Epithelial cell of prostate (primary cell): Measurements from ENCODE around the gene PIGN.
A peak's percentile ranks its signal among the peaks of the same experiment; 100 is the strongest.

Experiments
- DNase-seq: peaks from one replicate; pipeline ENCODE4 v3.0.0-alpha.2; 2011; ENCODE audit warnings: low read depth, low spot score
- H3K27ac ChIP-seq: fragments of 450-650 bp; 2 replicates; pipeline ENCODE4 v1.5.1; 2017; ENCODE audit warnings: mild to moderate bottlenecking

Gene PIGN

GRCh38 chr18:62186774-62187542 is at the start of gene PIGN, which contains the start of gene RELCH:
Gene PIGN, minus strand, starts transcription at chr18:62187056. Its CDS starts 25,703 bp downstream, at chr18:62161353.
Gene RELCH, plus strand, starts transcription at chr18:62187255. Its CDS starts 251 bp downstream, at chr18:62187506.
- DNase-seq, result peak; percentile 90
- H3K27ac ChIP-seq, result peak within 1 kb of the TSS; percentile 75

- DNase-seq, result no peak
- H3K27ac ChIP-seq, result no peak overlapping the region
Measured at GRCh38 chr18:62236252-62236651, 49.4 kb upstream of the PIGN start.

- no peak overlapping the region for H3K27ac ChIP-seq
- DNase-seq, result no peak
Measured at GRCh38 chr18:62226047-62226446, 39.2 kb upstream of the PIGN start.

GRCh38 chr18:62224229-62224628 is 37.4 kb upstream of the PIGN start:
- DNase-seq, result no peak
- no peak overlapping the region for H3K27ac ChIP-seq

- no peak overlapping the region for H3K27ac ChIP-seq
- DNase-seq, result no peak
Measured at GRCh38 chr18:62214790-62215189, 27.9 kb upstream of the PIGN start.

GRCh38 chr18:62211325-62211828 is 24.5 kb upstream of the PIGN start:
- H3K27ac ChIP-seq, result no peak overlapping the region
- DNase-seq, result no peak

- no peak for DNase-seq
- H3K27ac ChIP-seq, result no peak overlapping the region
Measured at GRCh38 chr18:62210138-62210537, 23.3 kb upstream of the PIGN start.

- no peak for DNase-seq
Measured at GRCh38 chr18:62209046-62209445, 22.2 kb upstream of the PIGN start.

GRCh38 chr18:62206593-62206992 is 19.7 kb upstream of the PIGN start:
- no peak for DNase-seq
- no peak overlapping the region for H3K27ac ChIP-seq

More at GRCh38 chr18:62209046-62209445, 22.2 kb upstream of the PIGN start:
- H3K27ac ChIP-seq, result no peak overlapping the region

- H3K27ac ChIP-seq, result no peak overlapping the region
- no peak for DNase-seq
Measured at GRCh38 chr18:62205824-62206223, 19.0 kb upstream of the PIGN start.

GRCh38 chr18:62201870-62202269 is 15.0 kb upstream of the PIGN start:
- DNase-seq, result no peak

GRCh38 chr18:62200121-62200914 is 13.5 kb upstream of the PIGN start:
- H3K27ac ChIP-seq, result peak overlapping the region; percentile 64
- DNase-seq, result no peak

More at GRCh38 chr18:62201870-62202269, 15.0 kb upstream of the PIGN start:
- H3K27ac ChIP-seq, result peak overlapping the region; percentile 64

- peak overlapping the region; percentile 64 for H3K27ac ChIP-seq
- no peak for DNase-seq
Measured at GRCh38 chr18:62199629-62200028, 12.8 kb upstream of the PIGN start.

GRCh38 chr18:62198259-62198658 is 11.4 kb upstream of the PIGN start:
- H3K27ac ChIP-seq, result peak overlapping the region; percentile 64
- peak; percentile 68 for DNase-seq

GRCh38 chr18:62196980-62197379 is 10.1 kb upstream of the PIGN start:
- DNase-seq, result no peak
- H3K27ac ChIP-seq, result peak overlapping the region; percentile 64

GRCh38 chr18:62196079-62196478 is 9.2 kb upstream of the PIGN start:
- no peak overlapping the region for H3K27ac ChIP-seq
- DNase-seq, result no peak

- DNase-seq, result no peak
- H3K27ac ChIP-seq, result no peak overlapping the region
Measured at GRCh38 chr18:62189208-62189607, 2.4 kb upstream of the PIGN start.

- H3K27ac ChIP-seq, result peak overlapping the region; percentile 75
- DNase-seq, result no peak
Measured at GRCh38 chr18:62187543-62188510, 971 bp upstream of the PIGN start.

GRCh38 chr18:62186499-62186773 is 420 bp downstream of the PIGN start:
- no peak for DNase-seq
- peak overlapping the region; percentile 75 for H3K27ac ChIP-seq

- no peak overlapping the region for H3K27ac ChIP-seq
- no peak for DNase-seq
Measured at GRCh38 chr18:62183578-62184195, 3.2 kb downstream of the PIGN start.
